HepG2 (cell line): Measurements from ENCODE around the gene NFATC1. TPM values are rescaled to one million over a fixed set of nuclear protein-coding genes. Genes with fewer than 3 reads are reported as not detected.

Experiments used
- ATAC-seq: fragments of 200-7000 bp; cut with Tn5 transposase; 3 replicates; pipeline ENCODE4 v1.9.1; 2020; ENCODE audit warnings: mild to moderate bottlenecking, moderate library complexity
- BruUV-seq: library from RNA; stranded (reverse); fragments of 400-500 nt; replicated peaks from 2 replicates; lab custom pipeline; 2021; lab: Mats Ljungman, UMichigan
- CTCF ChIA-PET: fragments of 300-600 bp; formaldehyde crosslinking; extraction: SDS; loops from one replicate; lab custom pipeline; 2021; ENCODE audit warnings: low total read pairs, inconsistent platforms, low intra/inter-chr PET ratio; lab: Yijun Ruan, JAX
- POLR2A ChIA-PET: fragments of 350-600 bp; sonication (Branson Sonifier 250); formaldehyde crosslinking; loops from one replicate; lab custom pipeline; 2020; ENCODE audit warnings: antibody characterized with exemption, inconsistent platforms; lab: Yijun Ruan, JAX
- DNase-seq: peaks from one replicate; pipeline ENCODE4 v3.0.0-alpha.2; 2015; ENCODE audit warnings: low spot score
- FAIRE-seq: peaks from 3 replicates; lab custom pipeline; 2011; peaks lifted over from hg19 to GRCh38; lab: Jason Lieb, UNC
- H2AFZ ChIP-seq: one replicate; pipeline ENCODE4 v1.6.1; 2011; ENCODE audit warnings: low read length, inconsistent platforms
- H3K27ac ChIP-seq: fragments of 300-600 bp; 3 replicates; pipeline ENCODE4 v1.8.0; 2011; ENCODE audit warnings: mixed run types, mild to moderate bottlenecking, mixed read lengths, low read length, inconsistent platforms; ENCODE audit not compliant: insufficient read depth; ENCODE audit errors: extremely low read length
- H3K27me3 ChIP-seq, 2 experiments: fragments of 200-600 bp in 1 of 2; 2 replicates in 1 of 2; 3 replicates in 1 of 2; pipeline versions ENCODE4 v1.6.0 to v1.8.0; 2011; ENCODE audit warnings: low read length in 2 of 2, mild to moderate bottlenecking in 2 of 2, moderate library complexity in 2 of 2, inconsistent platforms in 1 of 2; ENCODE audit not compliant: insufficient read depth in 2 of 2, control insufficient read depth in 1 of 2
- H3K36me3 ChIP-seq, 2 experiments: fragments of 200-600 bp in 1 of 2; replicated peaks in 1 of 2; 2 replicates in 1 of 2; 3 replicates in 1 of 2; pipeline versions ENCODE4 v1.5.1 to v1.8.0; 2011; ENCODE audit warnings: low read length in 2 of 2, inconsistent platforms in 1 of 2; ENCODE audit not compliant: insufficient read depth in 2 of 2, control insufficient read depth in 1 of 2
- H3K4me1 ChIP-seq: 2 replicates; pipeline ENCODE4 v1.5.1; 2012; ENCODE audit warnings: low read length, inconsistent platforms; ENCODE audit not compliant: insufficient read depth
- H3K4me2 ChIP-seq: 2 replicates; pipeline ENCODE4 v1.6.0; 2011; ENCODE audit warnings: low read depth, low read length, inconsistent platforms
- H3K4me3 ChIP-seq, 3 experiments: fragments of 200-600 bp in 1 of 3; sonication (generic), shearing (Covaris generic) in 1 of 3; replicated peaks in 1 of 3; 2 replicates each; pipeline ENCODE4 v1.5.1; 2011 to 2016; ENCODE audit warnings: low read length in 3 of 3, inconsistent platforms in 2 of 3, low read depth in 2 of 3, mild to moderate bottlenecking in 2 of 3, control low read depth in 1 of 3, mixed read lengths in 1 of 3; ENCODE audit not compliant: insufficient read depth in 1 of 3
- H3K79me2 ChIP-seq: one replicate; pipeline ENCODE4 v1.6.1; 2011; ENCODE audit warnings: low read length, inconsistent platforms; ENCODE audit not compliant: insufficient read depth
- H3K9ac ChIP-seq: 2 replicates; pipeline ENCODE4 v1.6.0; 2011; ENCODE audit warnings: mild to moderate bottlenecking, low read depth, low read length, inconsistent platforms; ENCODE audit not compliant: insufficient read depth
- H3K9me3 ChIP-seq: 2 replicates; pipeline ENCODE4 v1.5.1; 2012; ENCODE audit warnings: mild to moderate bottlenecking, low read length
- H4K20me1 ChIP-seq: 2 replicates; pipeline ENCODE4 v1.6.0; 2011; ENCODE audit warnings: inconsistent platforms, mild to moderate bottlenecking, low read length, moderate library complexity; ENCODE audit not compliant: insufficient read depth
- GFI1 ChIP-seq: sonication (generic); formaldehyde crosslinking; IDR thresholded peaks from 2 replicates; pipeline ENCODE4 v1.5.0; 2020; ENCODE audit warnings: missing genetic modification reagents, mild to moderate bottlenecking, borderline replicate concordance
- MXD1 ChIP-seq: sonication (generic); formaldehyde crosslinking; IDR thresholded peaks from 2 replicates; pipeline ENCODE4 v1.4.0; 2020; ENCODE audit warnings: mild to moderate bottlenecking, missing genetic modification reagents
- ZFP91 ChIP-seq: sonication (generic); formaldehyde crosslinking; IDR thresholded peaks from 2 replicates; pipeline ENCODE4 v1.9.0; 2022; ENCODE audit warnings: missing genetic modification reagents, mild to moderate bottlenecking, borderline replicate concordance
- ZNF280B ChIP-seq: sonication (generic); formaldehyde crosslinking; IDR thresholded peaks from 2 replicates; pipeline ENCODE4 v1.5.0; 2020; ENCODE audit warnings: missing genetic modification reagents, mild to moderate bottlenecking, borderline replicate concordance
- ZNF281 ChIP-seq: sonication (generic); formaldehyde crosslinking; IDR thresholded peaks from 2 replicates; pipeline ENCODE4 v1.4.0; 2020; ENCODE audit warnings: missing genetic modification reagents, borderline replicate concordance
- ZZZ3 ChIP-seq: sonication (generic); formaldehyde crosslinking; IDR thresholded peaks from 2 replicates; pipeline ENCODE4 v1.4.0; 2020; ENCODE audit warnings: missing genetic modification reagents, mild to moderate bottlenecking, borderline replicate concordance
- WGBS: methylation state at CpG from one replicate; pipeline ENCODE4 v1.1.6; 2017; ENCODE audit warnings: low lambda C conversion rate; 5-methylcytosine and 5-hydroxymethylcytosine counted together
- in situ Hi-C: cut with HindIII; loops from 2 replicates; pipeline ENCODE4 v1.10.0; 2017; ENCODE audit warnings: low pct_unique_long_range_greater_than_20kb; ENCODE audit not compliant: extremely low pct_ligation_motif_present
- intact Hi-C: fragments of 100-400 bp; cut with micrococcal nuclease; formaldehyde crosslinking; loops from one replicate; pipeline ENCODE4 v1.10.0; 2022; ENCODE audit not compliant: unreplicated experiment
- polyA plus RNA-seq, 8 experiments: library from polyadenylated mRNA; depleted of rRNA in 3 of 8; stranded (reverse) in 7 of 8; unstranded in 1 of 8; fragments of >200 nt; fragmentation: Illumina TruSeq in 4 of 8; extraction: Trizol in 4 of 8; gene quantifications; 2 replicates each; pipeline versions ENCODE4 v1.2.1 to v1.2.3, GENCODE V29; 2011 to 2016; ENCODE audit warnings: low read depth in 4 of 8, missing spikeins in 1 of 8, mixed read lengths in 1 of 8; ENCODE audit not compliant: insufficient read depth in 1 of 8
- total RNA-seq, 5 experiments: library from RNA; depleted of rRNA; stranded (reverse); fragments of >200 nt; fragmentation: Illumina TruSeq; extraction: Trizol; gene quantifications; 2 replicates each; pipeline ENCODE4 v1.2.3, GENCODE V29; 2016; ENCODE audit warnings: low read depth in 1 of 5

Gene NFATC1
- total and polyA plus RNA-seq, 2 of the 13 experiments (the other 11 are each of a cell fraction or from before 2014, with no cell fraction given), result not detected

- no peaks in the 10 kb centered on the region for H3K36me3 ChIP-seq
- H3K4me2 ChIP-seq, result no peak overlapping the region
- peaks cover 12 to 57% of the 10 kb centered on the region in 2 experiments for H3K27me3 ChIP-seq
- FAIRE-seq, result no peak
- in situ Hi-C loops, result no loop called here
- H2AFZ ChIP-seq, result no peak overlapping the region
- POLR2A ChIA-PET, result no interaction called here
- intact Hi-C loops, result no loop called here
- no peaks in the 10 kb centered on the region for H3K79me2 ChIP-seq
- DNase-seq, result no peak
- TF ChIP-seq GFI1 (CRISPR knock-in tag) (no peak), ZZZ3 (CRISPR knock-in tag) (no peak), ZNF280B (CRISPR knock-in tag) (no peak), ZFP91 (CRISPR knock-in tag) (no peak), MXD1 (CRISPR knock-in tag) (no peak), ZNF281 (CRISPR knock-in tag) (no peak)
- H3K9me3 ChIP-seq, result no peaks in the 10 kb centered on the region
- no peak overlapping the region for H3K27ac ChIP-seq
- H4K20me1 ChIP-seq, result 0 out of 2 replicates have a peak, but pooled peaks cover 4% of the 10 kb centered on the region
- ATAC-seq, result no peak
- WGBS, result 76% methylated on average over 13 of the region's 19 CpGs
- no peaks in the 10 kb centered on the region for H3K4me1 ChIP-seq
- H3K4me3 ChIP-seq, result no peak overlapping the region
- no peak overlapping the region for H3K9ac ChIP-seq
- BruUV-seq, result no TSS peak
- CTCF ChIA-PET, result no interaction called here
Measured at GRCh38 chr18:79555885-79556284, 160.2 kb downstream of the NFATC1 start.
